Sigmoid colon (tissue), 7 donors: Measurements from ENCODE around the gene SNX8. TPM values are rescaled to one million over a fixed set of nuclear protein-coding genes. Genes with fewer than 3 reads are reported as not detected.

ENCODE experiments used
- DNase-seq: peaks from one replicate; pipeline ENCODE4 v3.0.0-alpha.2; 2019
- H3K27ac ChIP-seq, 4 donors: fragments of 200-600 bp; sonication (generic); one replicate each; pipeline ENCODE4 v1.5.1; 2016 to 2019; ENCODE audit warnings: mild to moderate bottlenecking in 1 of 4
- H3K27me3 ChIP-seq, 3 donors: fragments of 200-600 bp; sonication (generic); one replicate each; pipeline ENCODE4 v1.5.1; 2019; ENCODE audit warnings: mild to moderate bottlenecking in 1 of 3
- H3K36me3 ChIP-seq, 4 donors: fragments of 200-600 bp; sonication (generic); one replicate each; pipeline ENCODE4 v1.5.1; 2016 to 2019
- H3K4me1 ChIP-seq, 4 donors: fragments of 200-600 bp; sonication (generic); one replicate each; pipeline ENCODE4 v1.5.1; 2017 to 2019
- H3K4me3 ChIP-seq, 4 donors: fragments of 200-600 bp; sonication (generic); one replicate each; pipeline ENCODE4 v1.5.1; 2017 to 2019; ENCODE audit warnings: mild to moderate bottlenecking in 2 of 4, moderate library complexity in 1 of 4
- H3K9me3 ChIP-seq, 4 donors: fragments of 200-600 bp in 3 of 4; sonication (generic) in 3 of 4; one replicate each; pipeline versions ENCODE4 v1.5.1 to v1.6.1; 2013 to 2019
- CTCF ChIP-seq, 4 experiments: fragments of 450-650 bp in 3 of 4; fragments of 200-600 bp in 1 of 4; IDR thresholded peaks; one replicate each; pipeline ENCODE4 v1.5.1; 2016 to 2019; ENCODE audit warnings: antibody characterized with exemption in 4 of 4, mild to moderate bottlenecking in 3 of 4, moderate library complexity in 2 of 4
- EP300 ChIP-seq, 4 donors: sonication (generic); formaldehyde crosslinking; IDR thresholded peaks; one replicate each; pipeline ENCODE4 v1.6.1; 2017; ENCODE audit warnings: antibody characterized with exemption in 4 of 4
- POLR2A ChIP-seq, 2 donors: fragments of 450-650 bp; IDR thresholded peaks; one replicate each; pipeline ENCODE4 v1.6.1; 2016; ENCODE audit warnings: antibody characterized with exemption in 2 of 2, mild to moderate bottlenecking in 2 of 2, moderate library complexity in 2 of 2
- POLR2AphosphoS5 ChIP-seq, 4 donors: sonication (generic); formaldehyde crosslinking; IDR thresholded peaks; one replicate each; pipeline ENCODE4 v1.6.1; 2017; ENCODE audit warnings: antibody characterized with exemption in 4 of 4
- WGBS, 2 donors: extraction: QIAGEN DNeasy Blood & Tissue Kit; methylation state at CpG; one replicate each; pipeline ENCODE4 v1.1.7; 2013; 5-methylcytosine and 5-hydroxymethylcytosine counted together
- intact Hi-C: fragments of 100-400 bp; cut with DNase I; formaldehyde crosslinking; loops from one replicate; pipeline ENCODE4 v1.15.1; 2023
- polyA plus RNA-seq, 3 donors: library from polyadenylated mRNA; stranded (reverse); fragments of 200-250 nt; gene quantifications; one replicate each; pipeline ENCODE4 v1.2.3, GENCODE V29; 2013
- total RNA-seq, 4 donors: library from RNA; depleted of rRNA; stranded (reverse); fragments of >200 nt; gene quantifications; one replicate each; pipeline ENCODE4 v1.1.0, GENCODE V29; 2016
- donor health status: healthy with polysubstance abuse.
- donor health status: Bipolar disorder and iron deficiency.
- donor health status: healthy.

Gene SNX8
- 10 to 100 TPM in 2 of 4 donors, 1 to 10 TPM in 2; 5.3 to 14.0 (median 8.5) TPM for total RNA-seq
- 10 to 100 TPM in 2 of 3 donors, 1 to 10 TPM in 1; 7.2 to 23.1 (median 10.2) TPM for polyA plus RNA-seq

- 1% methylated on average over 78 of the region's 78 CpGs for WGBS, 2 donors
- no peak for TF ChIP-seq CTCF (IDR thresholded peaks at IDR 0.05)
- TF ChIP-seq POLR2A (IDR thresholded peaks at IDR 0.05): no peak
- no peak for TF ChIP-seq EP300 (IDR thresholded peaks at IDR 0.05)
- peak in 3 of 4 donors; percentile 57 to 61 (median 58) for TF ChIP-seq POLR2AphosphoS5 (IDR thresholded peaks at IDR 0.05)
- peak within 1 kb of the TSS; percentile 72 to 78 (median 77) for H3K27ac ChIP-seq
- DNase-seq: peak; percentile 93
- H3K36me3 ChIP-seq: no peaks in the 10 kb centered on the region
- intact Hi-C loops: loop anchor here (5.0 kb wide), 1 partner anchor 72 kb away; the partner anchor contains the start of genes MRM2 and NUDT1
- H3K4me1 ChIP-seq: peaks cover 0 to 12% (median 8%) of the 10 kb centered on the region in 4 donors
- no peaks in the 10 kb centered on the region for H3K27me3 ChIP-seq
- H3K4me3 ChIP-seq: peak within 1 kb of the TSS; percentile 69 to 97 (median 89)
- H3K9me3 ChIP-seq: no peaks in the 10 kb centered on the region
Measured at GRCh38 chr7:2314209-2314955, at the start of gene SNX8. TSS of gene SNX8 (minus strand) at chr7:2314441. CDS start at chr7:2314421, 20 bp downstream.

- 92 to 94% methylated on average over 27 of the region's 27 CpGs for WGBS, 2 donors
- H3K27me3 ChIP-seq: no peaks in the 10 kb centered on the region
- no peak overlapping the region for H3K27ac ChIP-seq
- peaks cover 44 to 82% (median 59%) of the 10 kb centered on the region in 4 donors for H3K36me3 ChIP-seq
- DNase-seq: no peak
- intact Hi-C loops: no loop called here
- no peak overlapping the region for H3K4me3 ChIP-seq
- H3K9me3 ChIP-seq: no peaks in the 10 kb centered on the region
- H3K4me1 ChIP-seq: peaks cover 0 to 35% (median 19%) of the 10 kb centered on the region in 4 donors
- TF ChIP-seq POLR2A (IDR thresholded peaks at IDR 0.05): no peak
- no peak for TF ChIP-seq POLR2AphosphoS5 (IDR thresholded peaks at IDR 0.05)
- no peak for TF ChIP-seq EP300 (IDR thresholded peaks at IDR 0.05)
Measured at GRCh38 chr7:2362385-2363088, 48.3 kb upstream of the SNX8 start.

GRCh38 chr7:2360796-2361195 is 46.6 kb upstream of the SNX8 start:
- H3K36me3 ChIP-seq: peaks cover 31 to 68% (median 42%) of the 10 kb centered on the region in 4 donors
- no peaks in the 10 kb centered on the region for H3K27me3 ChIP-seq
- TF ChIP-seq POLR2A (IDR thresholded peaks at IDR 0.05) (no peak), EP300 (IDR thresholded peaks at IDR 0.05) (no peak), POLR2AphosphoS5 (IDR thresholded peaks at IDR 0.05) (no peak), CTCF (IDR thresholded peaks at IDR 0.05) (no peak)
- H3K27ac ChIP-seq: no peak overlapping the region
- 86 to 88% methylated on average over 6 of the region's 6 CpGs for WGBS, 2 donors
- no peaks in the 10 kb centered on the region for H3K9me3 ChIP-seq
- H3K4me3 ChIP-seq: no peak overlapping the region
- intact Hi-C loops: no loop called here
- no peak for DNase-seq
- H3K4me1 ChIP-seq: peaks cover 0 to 52% (median 36%) of the 10 kb centered on the region in 4 donors

GRCh38 chr7:2359610-2360009 is 45.4 kb upstream of the SNX8 start:
- TF ChIP-seq EP300 (IDR thresholded peaks at IDR 0.05): no peak
- no peak for TF ChIP-seq CTCF (IDR thresholded peaks at IDR 0.05)
- no peak for TF ChIP-seq POLR2A (IDR thresholded peaks at IDR 0.05)
- 90% methylated on average over 11 of the region's 11 CpGs for WGBS, 2 donors

More at GRCh38 chr7:2359610-2360009, 45.4 kb upstream of the SNX8 start:
- H3K9me3 ChIP-seq: no peaks in the 10 kb centered on the region
- H3K36me3 ChIP-seq: peaks cover 19 to 56% (median 31%) of the 10 kb centered on the region in 4 donors
- intact Hi-C loops: loop anchor here (10.0 kb wide), 1 partner anchor 255 kb away; no protein-coding TSS in a partner anchor
- no peak overlapping the region for H3K27ac ChIP-seq
- no peak for DNase-seq
- peaks cover 0 to 57% (median 42%) of the 10 kb centered on the region in 4 donors for H3K4me1 ChIP-seq
- H3K4me3 ChIP-seq: no peak overlapping the region
- H3K27me3 ChIP-seq: no peaks in the 10 kb centered on the region
